GM18507 (cell line): ENCODE data around the gene SLC9A9.
A peak's percentile ranks its signal among the peaks of the same experiment; 100 is the strongest.
"Not testable (repeated sequence)": the region's sequence is repeated elsewhere in the genome, so short reads cannot be mapped to it uniquely, and the experiment has no call there.

Source experiments
- DNase-seq: peaks from one replicate; pipeline ENCODE4 v3.0.0; 2011; ENCODE audit warnings: low read depth; ENCODE audit not compliant: insufficient read length; ENCODE audit errors: extremely low spot score
- FAIRE-seq: peaks from 2 replicates; lab custom pipeline; 2011; peaks lifted over from hg19 to GRCh38; lab: Jason Lieb, UNC

The SLC9A9 gene

GRCh38 chr3:143718463-143718862, 129.8 kb downstream of the SLC9A9 start:
- DNase-seq = no peak
- FAIRE-seq = no peak

- FAIRE-seq (no peak), DNase-seq (no peak)
These were observed 131.5 kb downstream of the SLC9A9 start for GRCh38 chr3:143716731-143717130.

GRCh38 chr3:143712522-143712921, 135.7 kb downstream of the SLC9A9 start:
- DNase-seq = no peak
- no peak for FAIRE-seq

GRCh38 chr3:143707848-143708247, 140.4 kb downstream of the SLC9A9 start:
- DNase-seq (no peak), FAIRE-seq (no peak)

- FAIRE-seq = no peak
These were observed 147.8 kb downstream of the SLC9A9 start for GRCh38 chr3:143700431-143700975.

GRCh38 chr3:143699424-143699823, 148.8 kb downstream of the SLC9A9 start:
- DNase-seq = no peak
- FAIRE-seq = no peak

More at GRCh38 chr3:143700431-143700975, 147.8 kb downstream of the SLC9A9 start:
- DNase-seq = no peak

GRCh38 chr3:143698682-143699303, 149.5 kb downstream of the SLC9A9 start:
- DNase-seq = no peak
- FAIRE-seq = no peak

- FAIRE-seq (no peak), DNase-seq (no peak)
These were observed 150.3 kb downstream of the SLC9A9 start for GRCh38 chr3:143697975-143698374.

- not testable (repeated sequence) for DNase-seq, FAIRE-seq
These were observed 152.9 kb downstream of the SLC9A9 start for GRCh38 chr3:143695333-143695732.

GRCh38 chr3:143693506-143693905, 154.8 kb downstream of the SLC9A9 start:
- FAIRE-seq (no peak), DNase-seq (no peak)

- no peak for FAIRE-seq
- DNase-seq = no peak
These were observed 161.6 kb downstream of the SLC9A9 start for GRCh38 chr3:143686638-143687197.

GRCh38 chr3:143685491-143685890, 162.8 kb downstream of the SLC9A9 start:
- no peak for DNase-seq
- no peak for FAIRE-seq

GRCh38 chr3:143677430-143677829, 170.8 kb downstream of the SLC9A9 start:
- DNase-seq (no peak), FAIRE-seq (no peak)

GRCh38 chr3:143676747-143677146, 171.5 kb downstream of the SLC9A9 start:
- DNase-seq (no peak), FAIRE-seq (no peak)

GRCh38 chr3:143676021-143676420, 172.2 kb downstream of the SLC9A9 start:
- FAIRE-seq (no peak), DNase-seq (no peak)

- peak; percentile 52 for DNase-seq
- FAIRE-seq = peak; percentile 93
These were observed 173.9 kb downstream of the SLC9A9 start for GRCh38 chr3:143674100-143674968.

GRCh38 chr3:143672396-143673165, 175.7 kb downstream of the SLC9A9 start:
- FAIRE-seq (no peak), DNase-seq (no peak)

GRCh38 chr3:143671626-143672025, 176.6 kb downstream of the SLC9A9 start:
- FAIRE-seq = no peak
- no peak for DNase-seq

GRCh38 chr3:143668924-143669790, 179.1 kb downstream of the SLC9A9 start:
- DNase-seq = no peak
- FAIRE-seq = peak; percentile 84
